ENCODE results near the gene SHB.

Gene SHB

GRCh38 chr9:38088006-38088925 lies 19.2 kb upstream of the SHB start:
- peak; percentile 11 to 31 for DNase-seq

GRCh38 chr9:38086496-38086895 lies 17.5 kb upstream of the SHB start:
- DNase-seq = no peak

- no peak for DNase-seq
Measured at GRCh38 chr9:38085308-38085707, 16.3 kb upstream of the SHB start.

GRCh38 chr9:38084556-38084880 lies 15.5 kb upstream of the SHB start:
- peak in 1 of 2 donors; percentile 34 for DNase-seq

GRCh38 chr9:38083858-38084555 lies 15.0 kb upstream of the SHB start:
- no peak for DNase-seq

GRCh38 chr9:38082446-38083287 lies 13.6 kb upstream of the SHB start:
- no peak for DNase-seq

- DNase-seq = no peak
Measured at GRCh38 chr9:38081356-38082108, 12.5 kb upstream of the SHB start.

GRCh38 chr9:38079461-38080031 lies 10.5 kb upstream of the SHB start:
- DNase-seq = peak in 1 of 2 donors; percentile 29

- no peak for DNase-seq
Measured at GRCh38 chr9:38075272-38075671, 6.2 kb upstream of the SHB start.

GRCh38 chr9:38074441-38074961 lies 5.5 kb upstream of the SHB start:
- DNase-seq = no peak

GRCh38 chr9:38073882-38074281 lies 4.9 kb upstream of the SHB start:
- no peak for DNase-seq

GRCh38 chr9:38071470-38072134 lies 2.6 kb upstream of the SHB start:
- no peak for DNase-seq

- no peak for DNase-seq
Measured at GRCh38 chr9:38067859-38068681, 957 bp downstream of the SHB start.

GRCh38 chr9:38066914-38067858 lies 1.8 kb downstream of the SHB start:
- DNase-seq = no peak

GRCh38 chr9:38066197-38066913 lies 2.7 kb downstream of the SHB start:
- DNase-seq = no peak

- no peak for DNase-seq
Measured at GRCh38 chr9:38065369-38066075, 3.5 kb downstream of the SHB start.

- DNase-seq = no peak
Measured at GRCh38 chr9:38064842-38065368, 4.1 kb downstream of the SHB start.

GRCh38 chr9:38063363-38063707 lies 5.7 kb downstream of the SHB start:
- no peak for DNase-seq
